ENCODE measurements around the gene GBP3. TPM values are rescaled to one million over a fixed set of nuclear protein-coding genes. Genes with fewer than 3 reads are reported as not detected.

Gene GBP3
- total and polyA plus RNA-seq, 2 experiments from 2014 or later = 0.13 TPM; not detected in 1

DNA sequence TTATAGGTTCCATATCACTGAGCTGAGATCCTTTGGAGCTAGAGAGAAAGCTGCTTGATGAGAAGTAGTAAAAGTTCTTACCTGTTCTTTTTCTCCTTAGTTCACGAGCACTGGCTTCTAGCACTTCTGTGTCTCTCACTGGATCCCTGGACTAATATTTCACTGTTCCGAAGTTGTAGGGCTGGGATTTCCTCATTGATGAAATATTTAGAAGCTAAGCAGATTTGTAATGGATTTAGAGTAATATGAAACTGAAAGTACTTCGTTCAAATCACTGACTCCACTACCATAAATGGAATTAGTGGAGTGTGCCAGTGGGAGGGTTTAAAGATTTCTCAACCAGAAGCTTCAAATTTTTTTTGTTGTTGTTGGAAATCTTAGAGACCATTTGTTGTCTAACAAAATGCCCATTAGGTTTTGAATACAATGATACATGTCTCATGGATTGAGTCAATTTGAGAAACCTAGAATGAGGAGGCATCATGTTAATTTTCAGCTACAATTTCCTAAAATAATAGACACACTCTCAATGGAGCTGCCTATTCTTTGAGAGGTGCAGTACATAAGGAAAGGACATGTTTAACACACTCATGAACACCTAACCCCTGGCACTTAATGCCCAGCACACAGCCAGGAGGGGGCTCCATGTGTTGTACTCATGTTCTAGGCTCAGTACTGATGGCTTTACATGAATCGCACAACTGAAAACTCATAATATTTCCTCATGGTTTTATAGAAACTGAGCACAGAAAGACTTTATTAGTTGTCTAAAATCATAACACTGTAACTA lies 42.6 kb upstream of the GBP3 start, which contains the start of gene GBP1:
GBP1 (minus strand) TSS at position 130 of the 790 bp plus-strand sequence. CDS start 1,974 bp downstream, outside the sequence.
- DNase-seq (ENCODE audit: low spot score) (no peak), ATAC-seq (no peak)
- Histone ChIP-seq H3K27me3 (ENCODE audit: insufficient read depth) (no peaks in the 10 kb centered on the region), H3F3A (replicated peaks; ENCODE audit: low read depth) (no peaks in the 10 kb centered on the region), H3K79me2 (replicated peaks; ENCODE audit: insufficient read depth) (no peaks in the 10 kb centered on the region), H3K4me3 (no peak within 1 kb of the TSS), H3K4me2 (no peak within 1 kb of the TSS), H3K9me2 (ENCODE audit: insufficient read depth) (no peaks in the 10 kb centered on the region), H2AFZ (0 out of 2 replicates have a peak within 1 kb of the TSS, but pooled peaks have one; percentile 45), H3K4me1 (ENCODE audit: insufficient read depth) (no peaks in the 10 kb centered on the region), H3K36me3 (ENCODE audit: insufficient read depth) (no peaks in the 10 kb centered on the region), H4K20me1 (replicated peaks; ENCODE audit: insufficient read depth) (no peaks in the 10 kb centered on the region), H3K27ac (ENCODE audit: low read depth) (no peak within 1 kb of the TSS)
- Mint-ChIP-seq H3K9me3 (no peaks in the 10 kb centered on the region), H3K4me1 (no peaks in the 10 kb centered on the region), H3K36me3 (ENCODE audit: low read depth) (no peaks in the 10 kb centered on the region), H3K4me3 (no peak within 1 kb of the TSS), H3K27ac (no peak within 1 kb of the TSS), H3K27me3 (ENCODE audit: insufficient read depth, low read depth, poor library complexity) (no peaks in the 10 kb centered on the region)
- TF ChIP-seq, protein P1, sequence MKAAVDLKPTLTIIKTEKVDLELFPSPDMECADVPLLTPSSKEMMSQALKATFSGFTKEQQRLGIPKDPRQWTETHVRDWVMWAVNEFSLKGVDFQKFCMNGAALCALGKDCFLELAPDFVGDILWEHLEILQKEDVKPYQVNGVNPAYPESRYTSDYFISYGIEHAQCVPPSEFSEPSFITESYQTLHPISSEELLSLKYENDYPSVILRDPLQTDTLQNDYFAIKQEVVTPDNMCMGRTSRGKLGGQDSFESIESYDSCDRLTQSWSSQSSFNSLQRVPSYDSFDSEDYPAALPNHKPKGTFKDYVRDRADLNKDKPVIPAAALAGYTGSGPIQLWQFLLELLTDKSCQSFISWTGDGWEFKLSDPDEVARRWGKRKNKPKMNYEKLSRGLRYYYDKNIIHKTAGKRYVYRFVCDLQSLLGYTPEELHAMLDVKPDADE (IDR thresholded peaks at IDR 0.05) = no peak
- TF ChIP-seq ZNF114 (CRISPR knock-in tag; IDR thresholded peaks at IDR 0.05) = no peak
- TF ChIP-seq CREB1 (CRISPR knock-in tag; IDR thresholded peaks at IDR 0.05; ENCODE audit: low read depth) = no peak
- no peak for TF ChIP-seq NANOG (IDR thresholded peaks at IDR 0.05; ENCODE audit: borderline replicate concordance)
- TF ChIP-seq JUNB (IDR thresholded peaks at IDR 0.05; ENCODE audit: unreplicated experiment) = no peak
- TF ChIP-seq, protein P2, sequence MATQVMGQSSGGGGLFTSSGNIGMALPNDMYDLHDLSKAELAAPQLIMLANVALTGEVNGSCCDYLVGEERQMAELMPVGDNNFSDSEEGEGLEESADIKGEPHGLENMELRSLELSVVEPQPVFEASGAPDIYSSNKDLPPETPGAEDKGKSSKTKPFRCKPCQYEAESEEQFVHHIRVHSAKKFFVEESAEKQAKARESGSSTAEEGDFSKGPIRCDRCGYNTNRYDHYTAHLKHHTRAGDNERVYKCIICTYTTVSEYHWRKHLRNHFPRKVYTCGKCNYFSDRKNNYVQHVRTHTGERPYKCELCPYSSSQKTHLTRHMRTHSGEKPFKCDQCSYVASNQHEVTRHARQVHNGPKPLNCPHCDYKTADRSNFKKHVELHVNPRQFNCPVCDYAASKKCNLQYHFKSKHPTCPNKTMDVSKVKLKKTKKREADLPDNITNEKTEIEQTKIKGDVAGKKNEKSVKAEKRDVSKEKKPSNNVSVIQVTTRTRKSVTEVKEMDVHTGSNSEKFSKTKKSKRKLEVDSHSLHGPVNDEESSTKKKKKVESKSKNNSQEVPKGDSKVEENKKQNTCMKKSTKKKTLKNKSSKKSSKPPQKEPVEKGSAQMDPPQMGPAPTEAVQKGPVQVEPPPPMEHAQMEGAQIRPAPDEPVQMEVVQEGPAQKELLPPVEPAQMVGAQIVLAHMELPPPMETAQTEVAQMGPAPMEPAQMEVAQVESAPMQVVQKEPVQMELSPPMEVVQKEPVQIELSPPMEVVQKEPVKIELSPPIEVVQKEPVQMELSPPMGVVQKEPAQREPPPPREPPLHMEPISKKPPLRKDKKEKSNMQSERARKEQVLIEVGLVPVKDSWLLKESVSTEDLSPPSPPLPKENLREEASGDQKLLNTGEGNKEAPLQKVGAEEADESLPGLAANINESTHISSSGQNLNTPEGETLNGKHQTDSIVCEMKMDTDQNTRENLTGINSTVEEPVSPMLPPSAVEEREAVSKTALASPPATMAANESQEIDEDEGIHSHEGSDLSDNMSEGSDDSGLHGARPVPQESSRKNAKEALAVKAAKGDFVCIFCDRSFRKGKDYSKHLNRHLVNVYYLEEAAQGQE (IDR thresholded peaks at IDR 0.05; ENCODE audit: unreplicated experiment) = no peak
- no peak for TF ChIP-seq ZNF331 (CRISPR knock-in tag; IDR thresholded peaks at IDR 0.05; ENCODE audit: low read depth)
- no peak for TF ChIP-seq EZH2 (IDR thresholded peaks at IDR 0.05; ENCODE audit: low read depth, unreplicated experiment)

DNA sequence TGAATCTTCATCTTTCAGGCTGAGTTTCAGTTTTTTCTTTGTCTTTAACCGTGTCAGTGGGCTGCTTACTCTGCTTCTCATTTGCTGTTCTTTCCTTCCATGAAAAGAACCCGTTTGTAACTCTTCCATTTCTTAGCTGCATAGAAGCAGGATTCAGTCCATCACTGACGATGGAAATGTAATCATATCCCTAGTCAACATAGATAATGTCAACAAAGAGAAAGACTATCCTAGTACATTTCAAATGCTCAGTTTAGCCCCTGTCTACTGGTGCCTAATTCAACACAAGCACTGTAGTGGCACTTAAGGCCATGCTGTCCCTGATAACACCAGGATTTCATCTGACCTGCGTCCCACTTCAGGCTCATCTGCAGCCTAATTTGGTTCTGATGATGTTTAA lies 42.0 kb upstream of the GBP3 start:
- Histone ChIP-seq H3K4me3 (no peak overlapping the region), H3K79me2 (replicated peaks; ENCODE audit: insufficient read depth) (no peaks in the 10 kb centered on the region), H3K27me3 (ENCODE audit: insufficient read depth) (no peaks in the 10 kb centered on the region), H3K4me1 (ENCODE audit: insufficient read depth) (no peaks in the 10 kb centered on the region), H3K36me3 (ENCODE audit: insufficient read depth) (no peaks in the 10 kb centered on the region), H2AFZ (0 out of 2 replicates have a peak overlapping the region, but pooled peaks have one; percentile 45), H3K27ac (ENCODE audit: low read depth) (no peak overlapping the region), H3F3A (replicated peaks; ENCODE audit: low read depth) (no peaks in the 10 kb centered on the region), H3K9me2 (ENCODE audit: insufficient read depth) (no peaks in the 10 kb centered on the region), H3K4me2 (no peak overlapping the region), H4K20me1 (replicated peaks; ENCODE audit: insufficient read depth) (no peaks in the 10 kb centered on the region)
- no peaks in the 10 kb centered on the region for H3K4me1 Mint-ChIP-seq
- no peaks in the 10 kb centered on the region for H3K9me3 Mint-ChIP-seq
- H3K4me3 Mint-ChIP-seq = no peak overlapping the region
- H3K36me3 Mint-ChIP-seq (ENCODE audit: low read depth) = no peaks in the 10 kb centered on the region
- ATAC-seq (no peak), DNase-seq (ENCODE audit: low spot score) (no peak)
- H3K27ac Mint-ChIP-seq = no peak overlapping the region
- H3K27me3 Mint-ChIP-seq (ENCODE audit: insufficient read depth, low read depth, poor library complexity) = no peaks in the 10 kb centered on the region
- TF ChIP-seq, protein P1 (IDR thresholded peaks at IDR 0.05) = no peak
- no peak for TF ChIP-seq EZH2 (IDR thresholded peaks at IDR 0.05; ENCODE audit: low read depth, unreplicated experiment)
- TF ChIP-seq, protein P3, sequence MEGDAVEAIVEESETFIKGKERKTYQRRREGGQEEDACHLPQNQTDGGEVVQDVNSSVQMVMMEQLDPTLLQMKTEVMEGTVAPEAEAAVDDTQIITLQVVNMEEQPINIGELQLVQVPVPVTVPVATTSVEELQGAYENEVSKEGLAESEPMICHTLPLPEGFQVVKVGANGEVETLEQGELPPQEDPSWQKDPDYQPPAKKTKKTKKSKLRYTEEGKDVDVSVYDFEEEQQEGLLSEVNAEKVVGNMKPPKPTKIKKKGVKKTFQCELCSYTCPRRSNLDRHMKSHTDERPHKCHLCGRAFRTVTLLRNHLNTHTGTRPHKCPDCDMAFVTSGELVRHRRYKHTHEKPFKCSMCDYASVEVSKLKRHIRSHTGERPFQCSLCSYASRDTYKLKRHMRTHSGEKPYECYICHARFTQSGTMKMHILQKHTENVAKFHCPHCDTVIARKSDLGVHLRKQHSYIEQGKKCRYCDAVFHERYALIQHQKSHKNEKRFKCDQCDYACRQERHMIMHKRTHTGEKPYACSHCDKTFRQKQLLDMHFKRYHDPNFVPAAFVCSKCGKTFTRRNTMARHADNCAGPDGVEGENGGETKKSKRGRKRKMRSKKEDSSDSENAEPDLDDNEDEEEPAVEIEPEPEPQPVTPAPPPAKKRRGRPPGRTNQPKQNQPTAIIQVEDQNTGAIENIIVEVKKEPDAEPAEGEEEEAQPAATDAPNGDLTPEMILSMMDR (conservative IDR thresholded peaks at IDR 0.05; ENCODE audit: low read depth in 2 of 2) = no peak
